ENCODE measurements around the gene SH3D19.

DNA sequence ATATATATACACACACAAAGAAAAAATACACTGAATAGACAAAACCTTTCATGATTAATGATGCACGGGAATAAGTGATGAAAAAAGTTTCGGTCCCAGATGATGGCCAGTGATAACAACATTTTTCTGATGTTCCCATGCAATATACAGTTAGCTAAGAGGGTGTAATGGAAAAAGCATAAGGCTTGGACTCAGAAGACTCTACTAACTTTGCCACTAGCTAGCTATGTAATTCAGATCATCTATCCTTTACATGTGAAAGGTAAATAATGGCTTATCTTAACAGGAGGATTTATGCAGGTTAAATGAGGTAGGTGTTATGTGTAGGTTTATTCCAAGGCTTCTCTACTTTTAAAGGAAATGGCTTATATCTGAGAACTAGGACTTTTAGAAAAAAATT, 221.6 kb downstream of the SH3D19 start:
- TF ChIP-seq, protein P1, sequence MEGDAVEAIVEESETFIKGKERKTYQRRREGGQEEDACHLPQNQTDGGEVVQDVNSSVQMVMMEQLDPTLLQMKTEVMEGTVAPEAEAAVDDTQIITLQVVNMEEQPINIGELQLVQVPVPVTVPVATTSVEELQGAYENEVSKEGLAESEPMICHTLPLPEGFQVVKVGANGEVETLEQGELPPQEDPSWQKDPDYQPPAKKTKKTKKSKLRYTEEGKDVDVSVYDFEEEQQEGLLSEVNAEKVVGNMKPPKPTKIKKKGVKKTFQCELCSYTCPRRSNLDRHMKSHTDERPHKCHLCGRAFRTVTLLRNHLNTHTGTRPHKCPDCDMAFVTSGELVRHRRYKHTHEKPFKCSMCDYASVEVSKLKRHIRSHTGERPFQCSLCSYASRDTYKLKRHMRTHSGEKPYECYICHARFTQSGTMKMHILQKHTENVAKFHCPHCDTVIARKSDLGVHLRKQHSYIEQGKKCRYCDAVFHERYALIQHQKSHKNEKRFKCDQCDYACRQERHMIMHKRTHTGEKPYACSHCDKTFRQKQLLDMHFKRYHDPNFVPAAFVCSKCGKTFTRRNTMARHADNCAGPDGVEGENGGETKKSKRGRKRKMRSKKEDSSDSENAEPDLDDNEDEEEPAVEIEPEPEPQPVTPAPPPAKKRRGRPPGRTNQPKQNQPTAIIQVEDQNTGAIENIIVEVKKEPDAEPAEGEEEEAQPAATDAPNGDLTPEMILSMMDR (IDR thresholded peaks at IDR 0.05) = no peak
- TF ChIP-seq POLR2A (IDR thresholded peaks at IDR 0.05) = no peak

All from uterus (tissue), 2 donors.